Measurements from ENCODE around the gene MAGEF1.

The MAGEF1 gene

GRCh38 chr3:184663756-184664155 lies 48.1 kb downstream of the MAGEF1 start:
- DNase-seq: no peak

GRCh38 chr3:184663356-184663755 lies 48.5 kb downstream of the MAGEF1 start:
- no peak for DNase-seq

GRCh38 chr3:184662187-184662586 lies 49.7 kb downstream of the MAGEF1 start:
- no peak for DNase-seq

- no peak for DNase-seq
These were observed 50.9 kb downstream of the MAGEF1 start for GRCh38 chr3:184660931-184661330.

Data from NCI-H446 (cell line).